GM13976 (cell line): Measurements from ENCODE around the gene B4GALNT1.

Experiments used
- DNase-seq: peaks from one replicate; pipeline ENCODE4 v3.0.0; 2012; ENCODE audit warnings: low spot score
- CTCF ChIP-seq: IDR thresholded peaks from 2 replicates; pipeline ENCODE4 v1.5.1; 2012; ENCODE audit warnings: borderline replicate concordance, mild to moderate bottlenecking; ENCODE audit not compliant: insufficient read depth; ENCODE audit errors: extremely low read depth, missing control alignments, control extremely low read depth
- in situ Hi-C: fragments of 300-500 bp; cut with MboI; formaldehyde crosslinking; loops from one replicate; pipeline ENCODE4 v1.12.0; 2022; ENCODE audit warnings: low sequenced_read_pairs, mixed read lengths, inconsistent platforms; ENCODE audit not compliant: unreplicated experiment

The B4GALNT1 gene

GRCh38 chr12:57616383-57617101 is 16.5 kb downstream of the B4GALNT1 start:
- in situ Hi-C loops, result no loop called here
- TF ChIP-seq CTCF, result no peak
- peak; percentile 12 for DNase-seq

GRCh38 chr12:57615637-57616036 is 17.4 kb downstream of the B4GALNT1 start:
- in situ Hi-C loops, result no loop called here
- no peak for TF ChIP-seq CTCF
- DNase-seq, result peak; percentile 18

- DNase-seq, result no peak
- in situ Hi-C loops, result no loop called here
Observed at GRCh38 chr12:57614948-57615500, 18.0 kb downstream of the B4GALNT1 start.

GRCh38 chr12:57614178-57614947 is 18.6 kb downstream of the B4GALNT1 start:
- TF ChIP-seq CTCF, result no peak
- in situ Hi-C loops, result no loop called here
- peak; percentile 88 for DNase-seq

More at GRCh38 chr12:57614948-57615500, 18.0 kb downstream of the B4GALNT1 start:
- TF ChIP-seq CTCF, result no peak

GRCh38 chr12:57613427-57614109 is 19.4 kb downstream of the B4GALNT1 start:
- DNase-seq, result peak; percentile 20
- in situ Hi-C loops, result no loop called here

More at GRCh38 chr12:57613427-57614109, 19.4 kb downstream of the B4GALNT1 start:
- TF ChIP-seq CTCF, result no peak
